Suprapubic skin (tissue), 3 donors: Measurements from ENCODE around the gene MRPL51.

Experiments used
- EP300 ChIP-seq: sonication (generic); formaldehyde crosslinking; IDR thresholded peaks from one replicate; pipeline ENCODE4 v1.6.1; 2017; ENCODE audit warnings: antibody characterized with exemption
- TF ChIP-seq, protein P1 (sequence below), 2 donors: fragments of 200-600 bp in 1 of 2; fragments of 450-650 bp in 1 of 2; sonication (generic) in 1 of 2; IDR thresholded peaks; one replicate each; pipeline ENCODE4 v1.5.1; 2016 to 2019; ENCODE audit warnings: antibody characterized with exemption in 2 of 2, mild to moderate bottlenecking in 1 of 2, moderate library complexity in 1 of 2

DNA sequence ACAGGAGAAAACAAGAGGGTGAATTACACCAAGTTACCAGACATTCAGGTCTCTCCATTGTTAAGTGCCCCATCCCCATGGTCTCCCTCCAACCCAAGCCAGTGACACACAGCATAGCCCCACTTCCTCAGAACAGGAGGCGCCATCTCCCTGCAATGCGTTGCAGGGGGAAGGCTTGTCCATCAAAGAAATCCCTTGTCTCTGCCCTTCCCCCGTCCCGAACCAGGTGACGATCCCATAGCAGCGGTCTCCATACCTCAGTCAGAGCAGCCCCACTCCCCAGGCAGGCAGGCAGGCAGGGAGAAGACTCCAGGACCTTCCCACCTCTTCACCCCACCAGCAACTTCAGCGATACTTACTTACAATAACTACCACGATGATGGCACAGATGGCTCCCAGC is 28.5 kb downstream of the MRPL51 start:
- TF ChIP-seq, protein P1, sequence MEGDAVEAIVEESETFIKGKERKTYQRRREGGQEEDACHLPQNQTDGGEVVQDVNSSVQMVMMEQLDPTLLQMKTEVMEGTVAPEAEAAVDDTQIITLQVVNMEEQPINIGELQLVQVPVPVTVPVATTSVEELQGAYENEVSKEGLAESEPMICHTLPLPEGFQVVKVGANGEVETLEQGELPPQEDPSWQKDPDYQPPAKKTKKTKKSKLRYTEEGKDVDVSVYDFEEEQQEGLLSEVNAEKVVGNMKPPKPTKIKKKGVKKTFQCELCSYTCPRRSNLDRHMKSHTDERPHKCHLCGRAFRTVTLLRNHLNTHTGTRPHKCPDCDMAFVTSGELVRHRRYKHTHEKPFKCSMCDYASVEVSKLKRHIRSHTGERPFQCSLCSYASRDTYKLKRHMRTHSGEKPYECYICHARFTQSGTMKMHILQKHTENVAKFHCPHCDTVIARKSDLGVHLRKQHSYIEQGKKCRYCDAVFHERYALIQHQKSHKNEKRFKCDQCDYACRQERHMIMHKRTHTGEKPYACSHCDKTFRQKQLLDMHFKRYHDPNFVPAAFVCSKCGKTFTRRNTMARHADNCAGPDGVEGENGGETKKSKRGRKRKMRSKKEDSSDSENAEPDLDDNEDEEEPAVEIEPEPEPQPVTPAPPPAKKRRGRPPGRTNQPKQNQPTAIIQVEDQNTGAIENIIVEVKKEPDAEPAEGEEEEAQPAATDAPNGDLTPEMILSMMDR (IDR thresholded peaks at IDR 0.05), result no peak
- no peak for TF ChIP-seq EP300
